OCI-LY7 (cell line): Measurements from ENCODE around the gene RFX7. TPM values are rescaled to one million over a fixed set of nuclear protein-coding genes. Genes with fewer than 3 reads are reported as not detected.
"Not testable (repeated sequence)": the region's sequence is repeated elsewhere in the genome, so short reads cannot be mapped to it uniquely, and the experiment has no call there.

Experiments
- BruUV-seq: library from RNA; stranded (reverse); fragments of 400-500 nt; replicated peaks from 2 replicates; lab custom pipeline; 2021; lab: Mats Ljungman, UMichigan
- CTCF ChIA-PET: fragments of 300-600 bp; sonication (Branson Sonifier 250); formaldehyde crosslinking; loops from one replicate; lab custom pipeline; 2022; ENCODE audit warnings: antibody characterized with exemption; ENCODE audit not compliant: unreplicated experiment; lab: Charles Lee
- POLR2A ChIA-PET: fragments of 300-600 bp; sonication (Branson Sonifier 250); formaldehyde crosslinking; loops from one replicate; lab custom pipeline; 2022; ENCODE audit warnings: antibody characterized with exemption; lab: Charles Lee
- DNase-seq: peaks from one replicate; pipeline ENCODE4 v3.0.0-alpha.2; 2015; ENCODE audit warnings: low spot score
- H2AFZ ChIP-seq: fragments of 200-600 bp; sonication (generic), shearing (Covaris generic); 2 replicates; pipeline ENCODE4 v1.6.1; 2014; ENCODE audit warnings: mild to moderate bottlenecking, antibody characterized with exemption, low read length, moderate library complexity
- H3K27ac ChIP-seq: fragments of 200-600 bp; sonication (generic); 2 replicates; pipeline ENCODE4 v1.5.1; 2014; ENCODE audit warnings: mixed run types, low read depth, mild to moderate bottlenecking, moderate library complexity, low read length, inconsistent platforms; ENCODE audit not compliant: poor library complexity, severe bottlenecking
- H3K36me3 ChIP-seq: fragments of 200-600 bp; sonication (generic); 2 replicates; pipeline ENCODE4 v1.6.1; 2014; ENCODE audit warnings: mild to moderate bottlenecking, antibody characterized with exemption, low read length, moderate library complexity, mixed read lengths; ENCODE audit not compliant: insufficient read depth
- H3K4me1 ChIP-seq: fragments of 200-600 bp; sonication (generic); 2 replicates; pipeline ENCODE4 v1.5.1; 2014; ENCODE audit warnings: mild to moderate bottlenecking, low read length; ENCODE audit not compliant: insufficient read depth, poor library complexity, severe bottlenecking
- H3K4me2 ChIP-seq: fragments of 200-600 bp; sonication (generic); 2 replicates; pipeline ENCODE4 v1.6.1; 2014; ENCODE audit warnings: mild to moderate bottlenecking, low read length
- H3K4me3 ChIP-seq: fragments of 200-600 bp; sonication (generic); 2 replicates; pipeline ENCODE4 v1.5.1; 2014; ENCODE audit warnings: mild to moderate bottlenecking, low read depth, low read length; ENCODE audit not compliant: poor library complexity, severe bottlenecking
- H3K79me2 ChIP-seq: fragments of 200-600 bp; sonication (generic); 2 replicates; pipeline ENCODE4 v1.6.1; 2016; ENCODE audit warnings: low read depth, mild to moderate bottlenecking, low read length, moderate library complexity, mixed read lengths; ENCODE audit not compliant: insufficient read depth
- H3K9me2 ChIP-seq: fragments of 200-600 bp; sonication (generic); 2 replicates; pipeline ENCODE4 v1.6.1; 2016; ENCODE audit warnings: mild to moderate bottlenecking, low read length, mixed read lengths; ENCODE audit not compliant: insufficient read depth
- H3K9me3 ChIP-seq: fragments of 200-600 bp; sonication (generic); 2 replicates; pipeline ENCODE4 v1.6.1; 2014; ENCODE audit warnings: mild to moderate bottlenecking, mixed run types, low read length, mixed read lengths
- H4K20me1 ChIP-seq: fragments of 200-600 bp; sonication (generic); 2 replicates; pipeline ENCODE4 v1.6.1; 2014; ENCODE audit warnings: mild to moderate bottlenecking, antibody characterized with exemption, low read length, moderate library complexity, mixed read lengths; ENCODE audit not compliant: insufficient read depth
- EZH2phosphoT487 ChIP-seq: fragments of 200-600 bp; sonication (generic); IDR thresholded peaks from 2 replicates; pipeline ENCODE4 v1.6.1; 2018; ENCODE audit warnings: low read depth, borderline replicate concordance, mild to moderate bottlenecking, mixed run types, antibody characterized with exemption, low read length, moderate library complexity, mixed read lengths
- intact Hi-C: fragments of 100-400 bp; cut with micrococcal nuclease; formaldehyde crosslinking; loops from one replicate; pipeline ENCODE4 v1.10.0; 2022; ENCODE audit not compliant: unreplicated experiment
- total RNA-seq, 2 experiments: library from RNA; depleted of rRNA in 1 of 2; stranded (reverse); fragments of >200 nt in 1 of 2; shearing (Covaris generic) in 1 of 2; gene quantifications; 2 replicates each; pipeline ENCODE4 v1.2.3, GENCODE V29; 2014 to 2022
- TF ChIP-seq, protein P1 (sequence below): fragments of 200-600 bp; sonication (generic); conservative IDR thresholded peaks from 2 replicates; pipeline ENCODE4 v1.5.1; 2014; ENCODE audit warnings: mild to moderate bottlenecking, antibody characterized with exemption, low read length, moderate library complexity, mixed read lengths

RFX7 gene
- total RNA-seq, 2 experiments from 2014 or later, result 10.3 to 33.9 TPM

DNA sequence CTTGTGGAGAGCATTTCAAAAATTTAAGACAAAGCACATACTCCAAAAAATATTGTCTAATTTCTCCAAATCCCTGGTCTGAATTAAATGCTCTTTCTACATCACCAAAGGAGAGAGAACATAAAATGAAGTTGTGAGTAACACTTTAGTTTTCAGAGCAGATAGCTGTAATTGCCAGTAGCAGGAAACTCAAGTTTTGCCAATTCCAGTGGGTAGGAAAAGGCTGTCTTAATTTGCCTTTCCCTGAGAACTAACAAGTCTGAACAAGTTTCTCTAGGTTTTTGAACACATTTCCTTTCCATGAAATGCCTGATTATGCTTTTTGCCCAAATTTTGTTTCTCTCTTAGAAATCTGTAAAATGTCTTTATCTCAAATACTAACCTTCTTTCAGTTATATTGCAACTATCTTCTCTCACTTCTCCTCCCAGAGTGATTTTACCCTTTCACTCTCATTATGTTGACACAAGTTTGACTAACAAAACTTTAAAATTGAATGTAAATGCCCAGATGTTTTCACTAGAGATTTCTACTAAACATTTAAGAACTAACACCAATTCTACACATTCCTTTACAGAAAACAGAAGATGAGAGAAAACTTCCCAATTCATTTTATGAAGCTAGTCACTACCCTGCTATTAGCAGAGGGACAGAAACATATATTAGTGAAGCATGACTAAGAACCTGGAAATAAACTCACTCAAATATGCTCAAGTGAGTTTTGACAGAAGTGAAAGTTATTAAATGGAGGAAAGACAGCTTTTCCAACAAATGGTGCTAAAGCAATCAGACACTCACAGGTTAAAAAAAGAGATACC, 38.4 kb downstream of the RFX7 start:
- Histone ChIP-seq H3K4me2 (peak overlapping the region; percentile 48), H3K9me2 (no peaks in the 10 kb centered on the region), H3K4me3 (no peak overlapping the region), H4K20me1 (peaks cover 34% of the 10 kb centered on the region; the same call in 1 of the 2 replicates), H2AFZ (no peak overlapping the region), H3K79me2 (peaks cover 88% of the 10 kb centered on the region), H3K4me1 (peaks cover 40% of the 10 kb centered on the region), H3K9me3 (no peaks in the 10 kb centered on the region; the same call in 1 of the 2 replicates), H3K27ac (no peak overlapping the region), H3K36me3 (peaks cover 4% of the 10 kb centered on the region; the same call in 1 of the 2 replicates)
- ChIA-PET CTCF (no interaction called here), POLR2A (interaction anchor here (0.6 to 1.0 kb wide), 2 partner anchors 11 to 212 kb away, joined by 3 read pairs; no protein-coding TSS in a partner anchor)
- no peak for DNase-seq
- intact Hi-C loops, result no loop called here
- TSS peak; percentile 11 for BruUV-seq
- TF ChIP-seq, protein P1, sequence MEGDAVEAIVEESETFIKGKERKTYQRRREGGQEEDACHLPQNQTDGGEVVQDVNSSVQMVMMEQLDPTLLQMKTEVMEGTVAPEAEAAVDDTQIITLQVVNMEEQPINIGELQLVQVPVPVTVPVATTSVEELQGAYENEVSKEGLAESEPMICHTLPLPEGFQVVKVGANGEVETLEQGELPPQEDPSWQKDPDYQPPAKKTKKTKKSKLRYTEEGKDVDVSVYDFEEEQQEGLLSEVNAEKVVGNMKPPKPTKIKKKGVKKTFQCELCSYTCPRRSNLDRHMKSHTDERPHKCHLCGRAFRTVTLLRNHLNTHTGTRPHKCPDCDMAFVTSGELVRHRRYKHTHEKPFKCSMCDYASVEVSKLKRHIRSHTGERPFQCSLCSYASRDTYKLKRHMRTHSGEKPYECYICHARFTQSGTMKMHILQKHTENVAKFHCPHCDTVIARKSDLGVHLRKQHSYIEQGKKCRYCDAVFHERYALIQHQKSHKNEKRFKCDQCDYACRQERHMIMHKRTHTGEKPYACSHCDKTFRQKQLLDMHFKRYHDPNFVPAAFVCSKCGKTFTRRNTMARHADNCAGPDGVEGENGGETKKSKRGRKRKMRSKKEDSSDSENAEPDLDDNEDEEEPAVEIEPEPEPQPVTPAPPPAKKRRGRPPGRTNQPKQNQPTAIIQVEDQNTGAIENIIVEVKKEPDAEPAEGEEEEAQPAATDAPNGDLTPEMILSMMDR, result no peak
- TF ChIP-seq EZH2phosphoT487, result no peak

DNA sequence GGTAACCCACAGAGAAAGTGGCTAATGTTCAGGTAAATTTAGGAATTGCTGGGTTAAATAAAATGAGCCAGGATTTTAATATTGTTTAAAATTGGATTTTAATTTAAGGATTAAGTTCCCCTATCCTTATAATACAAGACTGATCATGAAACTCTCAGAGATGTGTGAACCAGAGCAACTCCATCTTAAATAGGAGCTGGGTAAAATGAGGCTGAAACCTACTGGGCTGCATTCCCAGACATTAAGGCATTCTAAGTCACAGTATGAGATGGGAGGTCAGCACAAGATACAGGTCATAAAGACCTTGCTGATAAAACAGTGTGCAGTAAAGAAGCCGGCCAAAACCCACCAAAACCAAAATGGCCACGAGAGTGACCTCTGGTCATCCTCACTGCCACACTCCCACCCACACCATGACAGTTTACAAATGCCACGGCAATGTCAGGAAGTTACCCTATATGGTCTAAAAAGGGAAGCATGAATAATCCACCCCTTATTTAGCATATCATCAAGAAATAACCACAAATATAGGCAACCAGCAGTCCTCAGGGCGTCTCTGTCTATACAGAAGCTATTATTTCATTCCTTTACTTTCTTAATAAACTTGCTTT, 40.3 kb downstream of the RFX7 start:
- peaks cover 25% of the 10 kb centered on the region for H4K20me1 ChIP-seq
- BruUV-seq, DNase-seq, H3K4me2 ChIP-seq, H3K4me3 ChIP-seq, H3K36me3 ChIP-seq, intact Hi-C loops, H3K9me2 ChIP-seq, CTCF ChIA-PET, H3K27ac ChIP-seq, H2AFZ ChIP-seq, H3K9me3 ChIP-seq: not testable (repeated sequence)
- POLR2A ChIA-PET, result interaction anchor here (1.0 kb wide), 1 partner anchor 10 kb away, joined by 3 read pairs; no protein-coding TSS in a partner anchor
- peaks cover 88% of the 10 kb centered on the region for H3K79me2 ChIP-seq
- peaks cover 31% of the 10 kb centered on the region for H3K4me1 ChIP-seq

DNA sequence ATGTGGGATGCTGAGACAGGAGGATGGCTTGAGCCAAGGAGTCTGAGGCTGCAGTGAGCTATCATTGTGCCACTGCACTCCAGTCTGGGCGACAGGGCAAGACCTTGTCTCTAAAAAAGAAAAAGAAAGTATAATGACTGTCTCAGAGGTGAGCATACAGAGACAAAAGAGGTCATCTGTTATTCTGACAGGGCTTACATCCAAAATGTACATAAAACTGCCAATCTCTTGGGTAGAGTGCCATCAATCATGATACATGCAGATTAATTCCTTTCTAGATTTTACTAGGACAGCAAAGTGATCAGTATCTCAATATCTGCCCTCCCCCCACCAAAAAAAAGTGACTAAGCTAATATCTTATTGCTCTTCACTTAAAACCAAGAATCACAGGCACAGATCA, 41.0 kb downstream of the RFX7 start:
- peaks cover 18% of the 10 kb centered on the region for H4K20me1 ChIP-seq
- no peaks in the 10 kb centered on the region for H3K9me2 ChIP-seq
- peaks cover 24% of the 10 kb centered on the region for H3K4me1 ChIP-seq
- peaks cover 86% of the 10 kb centered on the region for H3K79me2 ChIP-seq
- ChIA-PET POLR2A (interaction anchor here (0.6 to 0.7 kb wide), 2 partner anchors 8 to 155 kb away, joined by 3 to 5 read pairs; no protein-coding TSS in a partner anchor), CTCF (no interaction called here)
- no peak overlapping the region for H2AFZ ChIP-seq
- peaks cover 4% of the 10 kb centered on the region; the same call in 1 of the 2 replicates for H3K36me3 ChIP-seq
- H3K27ac ChIP-seq, result no peak overlapping the region
- no peak for TF ChIP-seq EZH2phosphoT487
- TF ChIP-seq, protein P1, result no peak
- no TSS peak for BruUV-seq
- intact Hi-C loops, result no loop called here
- DNase-seq, result no peak
- H3K4me2 ChIP-seq, result no peak overlapping the region
- no peaks in the 10 kb centered on the region; the same call in 1 of the 2 replicates for H3K9me3 ChIP-seq
- H3K4me3 ChIP-seq, result no peak overlapping the region
